ENCODE results near the gene GALNT14.

The GALNT14 gene

GRCh38 chr2:31067259-31067658 is 71.0 kb downstream of the GALNT14 start:
- H3K4me3 ChIP-seq (ENCODE audit: low read length), result no peak overlapping the region
- no peaks in the 10 kb centered on the region for H3K9me3 ChIP-seq (ENCODE audit: insufficient read depth, low read depth, low read length)
- no peaks in the 10 kb centered on the region for H3K27me3 ChIP-seq (ENCODE audit: insufficient read depth, low read length)
- no peaks in the 10 kb centered on the region for H3K4me1 ChIP-seq (ENCODE audit: insufficient read depth, low read length)
- no peak overlapping the region for H3K27ac ChIP-seq (ENCODE audit: low read length)
- no peak overlapping the region for H3K9ac ChIP-seq (ENCODE audit: low read depth, low read length)
- no peaks in the 10 kb centered on the region for H3K36me3 ChIP-seq (ENCODE audit: insufficient read depth, low read depth, low read length)

- no peak overlapping the region for H3K9ac ChIP-seq (ENCODE audit: low read depth, low read length)
- H3K27ac ChIP-seq (ENCODE audit: low read length), result no peak overlapping the region
- no peak overlapping the region for H3K4me3 ChIP-seq (ENCODE audit: low read length)
- no peaks in the 10 kb centered on the region for H3K9me3 ChIP-seq (ENCODE audit: insufficient read depth, low read depth, low read length)
- H3K36me3 ChIP-seq (ENCODE audit: insufficient read depth, low read depth, low read length), result no peaks in the 10 kb centered on the region
- no peaks in the 10 kb centered on the region for H3K27me3 ChIP-seq (ENCODE audit: insufficient read depth, low read length)
- H3K4me1 ChIP-seq (ENCODE audit: insufficient read depth, low read length), result no peaks in the 10 kb centered on the region
Measured at GRCh38 chr2:31066551-31066950, 71.7 kb downstream of the GALNT14 start.

- no peaks in the 10 kb centered on the region for H3K36me3 ChIP-seq (ENCODE audit: insufficient read depth, low read depth, low read length)
- no peaks in the 10 kb centered on the region for H3K9me3 ChIP-seq (ENCODE audit: insufficient read depth, low read depth, low read length)
- H3K4me1 ChIP-seq (ENCODE audit: insufficient read depth, low read length), result no peaks in the 10 kb centered on the region
- H3K27me3 ChIP-seq (ENCODE audit: insufficient read depth, low read length), result no peaks in the 10 kb centered on the region
- no peak overlapping the region for H3K27ac ChIP-seq (ENCODE audit: low read length)
- no peak overlapping the region for H3K9ac ChIP-seq (ENCODE audit: low read depth, low read length)
- H3K4me3 ChIP-seq (ENCODE audit: low read length), result no peak overlapping the region
Measured at GRCh38 chr2:31066086-31066485, 72.2 kb downstream of the GALNT14 start.

- Histone ChIP-seq H3K4me1 (ENCODE audit: insufficient read depth, low read length) (no peaks in the 10 kb centered on the region), H3K9me3 (ENCODE audit: insufficient read depth, low read depth, low read length) (no peaks in the 10 kb centered on the region), H3K27me3 (ENCODE audit: insufficient read depth, low read length) (no peaks in the 10 kb centered on the region), H3K36me3 (ENCODE audit: insufficient read depth, low read depth, low read length) (no peaks in the 10 kb centered on the region), H3K9ac (ENCODE audit: low read depth, low read length) (no peak overlapping the region), H3K4me3 (ENCODE audit: low read length) (no peak overlapping the region), H3K27ac (ENCODE audit: low read length) (no peak overlapping the region)
Measured at GRCh38 chr2:31065356-31065755, 72.9 kb downstream of the GALNT14 start.

- no peak overlapping the region for H3K27ac ChIP-seq (ENCODE audit: low read length)
- no peaks in the 10 kb centered on the region for H3K9me3 ChIP-seq (ENCODE audit: insufficient read depth, low read depth, low read length)
- H3K4me3 ChIP-seq (ENCODE audit: low read length), result no peak overlapping the region
- H3K27me3 ChIP-seq (ENCODE audit: insufficient read depth, low read length), result no peaks in the 10 kb centered on the region
- H3K9ac ChIP-seq (ENCODE audit: low read depth, low read length), result no peak overlapping the region
- H3K36me3 ChIP-seq (ENCODE audit: insufficient read depth, low read depth, low read length), result no peaks in the 10 kb centered on the region
- no peaks in the 10 kb centered on the region for H3K4me1 ChIP-seq (ENCODE audit: insufficient read depth, low read length)
Measured at GRCh38 chr2:31060397-31060796, 77.8 kb downstream of the GALNT14 start.

GRCh38 chr2:31058096-31059035 is 79.9 kb downstream of the GALNT14 start:
- no peaks in the 10 kb centered on the region for H3K4me1 ChIP-seq (ENCODE audit: insufficient read depth, low read length)
- H3K27me3 ChIP-seq (ENCODE audit: insufficient read depth, low read length), result no peaks in the 10 kb centered on the region
- H3K4me3 ChIP-seq (ENCODE audit: low read length), result no peak overlapping the region
- no peak overlapping the region for H3K9ac ChIP-seq (ENCODE audit: low read depth, low read length)
- H3K27ac ChIP-seq (ENCODE audit: low read length), result no peak overlapping the region
- no peaks in the 10 kb centered on the region for H3K9me3 ChIP-seq (ENCODE audit: insufficient read depth, low read depth, low read length)
- no peaks in the 10 kb centered on the region for H3K36me3 ChIP-seq (ENCODE audit: insufficient read depth, low read depth, low read length)

- Histone ChIP-seq H3K36me3 (ENCODE audit: insufficient read depth, low read depth, low read length) (no peaks in the 10 kb centered on the region), H3K9ac (ENCODE audit: low read depth, low read length) (no peak overlapping the region), H3K27me3 (ENCODE audit: insufficient read depth, low read length) (no peaks in the 10 kb centered on the region), H3K9me3 (ENCODE audit: insufficient read depth, low read depth, low read length) (no peaks in the 10 kb centered on the region), H3K4me3 (ENCODE audit: low read length) (no peak overlapping the region), H3K27ac (ENCODE audit: low read length) (no peak overlapping the region), H3K4me1 (ENCODE audit: insufficient read depth, low read length) (no peaks in the 10 kb centered on the region)
Measured at GRCh38 chr2:31057691-31058090, 80.5 kb downstream of the GALNT14 start.

- H3K9ac ChIP-seq (ENCODE audit: low read depth, low read length), result no peak overlapping the region
- no peak overlapping the region for H3K27ac ChIP-seq (ENCODE audit: low read length)
- H3K9me3 ChIP-seq (ENCODE audit: insufficient read depth, low read depth, low read length), result no peaks in the 10 kb centered on the region
- H3K36me3 ChIP-seq (ENCODE audit: insufficient read depth, low read depth, low read length), result no peaks in the 10 kb centered on the region
- H3K27me3 ChIP-seq (ENCODE audit: insufficient read depth, low read length), result no peaks in the 10 kb centered on the region
- no peak overlapping the region for H3K4me3 ChIP-seq (ENCODE audit: low read length)
- no peaks in the 10 kb centered on the region for H3K4me1 ChIP-seq (ENCODE audit: insufficient read depth, low read length)
Measured at GRCh38 chr2:31055938-31056337, 82.3 kb downstream of the GALNT14 start.

- no peaks in the 10 kb centered on the region for H3K4me1 ChIP-seq (ENCODE audit: insufficient read depth, low read length)
- H3K27me3 ChIP-seq (ENCODE audit: insufficient read depth, low read length), result no peaks in the 10 kb centered on the region
- H3K9me3 ChIP-seq (ENCODE audit: insufficient read depth, low read depth, low read length), result no peaks in the 10 kb centered on the region
- H3K27ac ChIP-seq (ENCODE audit: low read length), result no peak overlapping the region
- no peak overlapping the region for H3K9ac ChIP-seq (ENCODE audit: low read depth, low read length)
- H3K36me3 ChIP-seq (ENCODE audit: insufficient read depth, low read depth, low read length), result no peaks in the 10 kb centered on the region
- no peak overlapping the region for H3K4me3 ChIP-seq (ENCODE audit: low read length)
Measured at GRCh38 chr2:31054842-31055388, 83.3 kb downstream of the GALNT14 start.

GRCh38 chr2:31053929-31054782 is 84.1 kb downstream of the GALNT14 start:
- no peaks in the 10 kb centered on the region for H3K27me3 ChIP-seq (ENCODE audit: insufficient read depth, low read length)
- no peak overlapping the region for H3K9ac ChIP-seq (ENCODE audit: low read depth, low read length)
- no peak overlapping the region for H3K4me3 ChIP-seq (ENCODE audit: low read length)
- no peaks in the 10 kb centered on the region for H3K9me3 ChIP-seq (ENCODE audit: insufficient read depth, low read depth, low read length)
- no peak overlapping the region for H3K27ac ChIP-seq (ENCODE audit: low read length)
- H3K4me1 ChIP-seq (ENCODE audit: insufficient read depth, low read length), result no peaks in the 10 kb centered on the region
- H3K36me3 ChIP-seq (ENCODE audit: insufficient read depth, low read depth, low read length), result no peaks in the 10 kb centered on the region

GRCh38 chr2:31052284-31052683 is 86.0 kb downstream of the GALNT14 start:
- Histone ChIP-seq H3K4me1 (ENCODE audit: insufficient read depth, low read length) (no peaks in the 10 kb centered on the region), H3K27ac (ENCODE audit: low read length) (no peak overlapping the region), H3K4me3 (ENCODE audit: low read length) (no peak overlapping the region), H3K36me3 (ENCODE audit: insufficient read depth, low read depth, low read length) (no peaks in the 10 kb centered on the region), H3K9me3 (ENCODE audit: insufficient read depth, low read depth, low read length) (no peaks in the 10 kb centered on the region), H3K27me3 (ENCODE audit: insufficient read depth, low read length) (no peaks in the 10 kb centered on the region), H3K9ac (ENCODE audit: low read depth, low read length) (no peak overlapping the region)

All from iPS-20b (cell line).